ENCODE data around the gene USP6NL. TPM values are rescaled to one million over a fixed set of nuclear protein-coding genes. Genes with fewer than 3 reads are reported as not detected.

Gene USP6NL
- total and polyA plus RNA-seq, 2 of the 8 experiments (the other 6 are each of a cell fraction or from before 2014, with no cell fraction given), result 10.9 to 28.8 TPM

- Histone ChIP-seq H3K9me3 (ENCODE audit: insufficient read depth in 2 of 2, low read depth in 1 of 2, low read length in 1 of 2) (peaks cover 4 to 7% of the 10 kb centered on the region in 2 experiments), H4K8ac (ENCODE audit: extremely low read depth, insufficient read depth, low read length) (no peak overlapping the region), H2AK5ac (ENCODE audit: low read depth, low read length) (no peak overlapping the region), H3K23me2 (ENCODE audit: low read depth, low read length) (no peaks in the 10 kb centered on the region), H3K27ac (ENCODE audit: low read depth, low read length) (no peak overlapping the region), H2BK120ac (replicated peaks; ENCODE audit: low read depth, low read length) (no peak overlapping the region), H2BK20ac (ENCODE audit: low read length) (no peak overlapping the region), H2AFZ (ENCODE audit: low read length) (no peak overlapping the region), H3K4ac (replicated peaks; ENCODE audit: insufficient read length, low read depth, low read length) (no peak overlapping the region), H4K5ac (ENCODE audit: insufficient read length, low read depth, low read length) (no peak overlapping the region), H3K4me3 (ENCODE audit: extremely low read depth in 1 of 4, insufficient read depth in 2 of 4, low read depth in 3 of 4, low read length in 4 of 4) (no peak overlapping the region), H2BK15ac (ENCODE audit: low read length) (no peak overlapping the region), H3K27me3 (replicated peaks in 1 of 4; ENCODE audit: control insufficient read depth in 3 of 4, extremely low read depth in 1 of 4, insufficient read depth in 3 of 4, low read length in 3 of 4) (no peaks in the 10 kb centered on the region), H3K14ac (ENCODE audit: insufficient read length) (no peak overlapping the region), H3K4me2 (ENCODE audit: insufficient read depth in 1 of 2, low read depth in 2 of 2, low read length in 2 of 2) (no peak overlapping the region), H4K91ac (replicated peaks; ENCODE audit: insufficient read length, low read length) (no peak overlapping the region), H4K20me1 (replicated peaks in 1 of 2; ENCODE audit: control insufficient read depth in 1 of 2, insufficient read depth in 2 of 2, low read length in 2 of 2) (peaks cover 0 to 2% of the 10 kb centered on the region in 2 experiments), H3K4me1 (replicated peaks in 1 of 4; ENCODE audit: control insufficient read depth in 3 of 4, insufficient read depth in 4 of 4, low read length in 3 of 4) (peaks cover 0 to 4% (median 1%) of the 10 kb centered on the region in 4 experiments; a peak in 3 of 7 replicates), H2BK5ac (ENCODE audit: low read depth, low read length) (no peak overlapping the region), H3K79me2 (ENCODE audit: control insufficient read depth in 1 of 2, insufficient read depth in 2 of 2, low read length in 2 of 2) (peaks cover 2 to 98% of the 10 kb centered on the region in 2 experiments; a peak in 3 of 4 replicates), H3K56ac (replicated peaks; ENCODE audit: insufficient read length, low read depth, low read length) (no peak overlapping the region), H2BK12ac (ENCODE audit: low read depth, low read length) (no peak overlapping the region), H3K9ac (replicated peaks in 1 of 4; ENCODE audit: extremely low read depth in 1 of 4, low read depth in 3 of 4, low read length in 3 of 4) (no peak overlapping the region), H3K23ac (ENCODE audit: insufficient read length) (no peak overlapping the region), H3K36me3 (ENCODE audit: control insufficient read depth in 2 of 4, insufficient read depth in 4 of 4, low read length in 3 of 4) (peaks cover 0 to 6% (median 0%) of the 10 kb centered on the region in 4 experiments; a peak in 3 of 8 replicates), H3K79me1 (ENCODE audit: low read depth, low read length) (0 out of 2 replicates have a peak, but pooled peaks cover 3% of the 10 kb centered on the region), H3K18ac (ENCODE audit: extremely low read depth, low read length) (no peak overlapping the region)
- DNase-seq (ENCODE audit: low read depth in 1 of 2, low spot score in 2 of 2) (no peak), FAIRE-seq (no peak)
- CTCF ChIA-PET (ENCODE audit: partially characterized antibody), result interaction anchor here (1.1 kb wide), 2 partner anchors 53 to 139 kb away, joined by 3 read pairs; no protein-coding TSS in a partner anchor
- no peak for TF ChIP-seq JUND (IDR thresholded peaks at IDR 0.05; ENCODE audit: low read length)
- no peak for TF ChIP-seq EP300 (IDR thresholded peaks at IDR 0.05; ENCODE audit: borderline replicate concordance in 1 of 2, low read depth in 2 of 2, low read length in 2 of 2)
- no peak for TF ChIP-seq MAX (IDR thresholded peaks at IDR 0.05)
- no peak for TF ChIP-seq KDM4A (IDR thresholded peaks at IDR 0.05; ENCODE audit: low read depth, low read length, severe bottlenecking)
- TF ChIP-seq FOSL1 (IDR thresholded peaks at IDR 0.05; ENCODE audit: insufficient read depth, low read depth, low read length), result no peak
- no peak for TF ChIP-seq CTBP2 (IDR thresholded peaks at IDR 0.05; ENCODE audit: borderline replicate concordance, insufficient read depth, insufficient read length, low read length)
- POLR2A ChIA-PET (ENCODE audit: partially characterized antibody), result no interaction called here
Observed at GRCh38 chr10:11586170-11586569, 25.3 kb downstream of the USP6NL start.
